B cell (primary cell): Measurements from ENCODE around the gene BCL2. TPM values are rescaled to one million over a fixed set of nuclear protein-coding genes. Genes with fewer than 3 reads are reported as not detected.

ENCODE experiments used
- ATAC-seq: fragments of 200-7000 bp; cut with Tn5 transposase; one replicate; pipeline ENCODE4 v1.10.0; 2021; ENCODE audit warnings: low read depth, mild to moderate bottlenecking, moderate number of reproducible peaks, moderate library complexity
- CTCF ChIA-PET: fragments of 350-600 bp; sonication (Branson Sonifier 250); formaldehyde crosslinking; loops from one replicate; lab custom pipeline; 2021; ENCODE audit warnings: antibody characterized with exemption, inconsistent platforms; lab: Charles Lee
- POLR2A ChIA-PET: fragments of 350-600 bp; sonication (Branson Sonifier 250); formaldehyde crosslinking; loops from one replicate; lab custom pipeline; 2021; ENCODE audit warnings: antibody characterized with exemption; lab: Charles Lee
- DNase-seq: peaks from one replicate; pipeline ENCODE4 v3.0.0; 2013
- H2AFZ ChIP-seq: 2 replicates; pipeline ENCODE4 v1.6.1; 2012; ENCODE audit warnings: mild to moderate bottlenecking, low read depth, low read length; ENCODE audit not compliant: insufficient read depth, poor library complexity, severe bottlenecking
- H3K27ac ChIP-seq, 2 donors: 1 replicate in 1 of 2; 2 replicates in 1 of 2; pipeline ENCODE4 v1.5.1; 2012 to 2013; ENCODE audit warnings: low read length in 2 of 2, mild to moderate bottlenecking in 2 of 2, moderate library complexity in 1 of 2
- H3K27me3 ChIP-seq, 4 experiments: fragments of 200-600 bp in 1 of 4; sonication (generic) in 1 of 4; replicated peaks in 1 of 4; 1 replicate in 2 of 4; 2 replicates in 2 of 4; pipeline versions ENCODE4 v1.6.1 to v1.7.0; 2013 to 2016; ENCODE audit warnings: low read length in 3 of 4, mild to moderate bottlenecking in 2 of 4, mixed read lengths in 1 of 4, moderate library complexity in 1 of 4; ENCODE audit not compliant: insufficient read depth in 4 of 4, control insufficient read depth in 3 of 4; ENCODE audit errors: control extremely low read depth in 1 of 4
- H3K36me3 ChIP-seq, 2 experiments: replicated peaks in 1 of 2; 1 replicate in 1 of 2; 2 replicates in 1 of 2; pipeline versions ENCODE4 v1.6.1 to v1.7.1; 2013; ENCODE audit warnings: low read length in 1 of 2; ENCODE audit not compliant: insufficient read depth in 2 of 2, control insufficient read depth in 1 of 2; ENCODE audit errors: control extremely low read depth in 1 of 2, extremely low read depth in 1 of 2
- H3K4me1 ChIP-seq, 2 donors: fragments of 200-600 bp in 1 of 2; sonication (generic) in 1 of 2; 1 replicate in 1 of 2; 2 replicates in 1 of 2; pipeline versions ENCODE4 v1.5.1 to v1.6.1; 2013 to 2017; ENCODE audit warnings: low read length in 2 of 2; ENCODE audit not compliant: control insufficient read depth in 2 of 2, insufficient read depth in 2 of 2
- H3K4me2 ChIP-seq: replicated peaks from 2 replicates; pipeline ENCODE3; 2012; ENCODE audit warnings: mild to moderate bottlenecking, low read depth, low read length; ENCODE audit not compliant: poor library complexity, severe bottlenecking
- H3K4me3 ChIP-seq, 5 experiments: fragments of 200-600 bp in 1 of 5; sonication (generic) in 1 of 5; 1 replicate in 3 of 5; 2 replicates in 2 of 5; pipeline versions ENCODE4 v1.5.1 to v1.7.0; 2011 to 2016; ENCODE audit warnings: low read length in 4 of 5, mild to moderate bottlenecking in 4 of 5, low read depth in 2 of 5, control low read depth in 1 of 5, moderate library complexity in 1 of 5; ENCODE audit not compliant: insufficient read depth in 1 of 5; ENCODE audit errors: control extremely low read depth in 1 of 5, extremely low read depth in 1 of 5
- H3K79me2 ChIP-seq: fragments of 200-600 bp; sonication (generic); one replicate; pipeline ENCODE4 v1.6.0; 2016; ENCODE audit warnings: low read length; ENCODE audit not compliant: control insufficient read depth, insufficient read depth
- H3K9ac ChIP-seq: fragments of 200-600 bp; sonication (generic); 2 replicates; pipeline ENCODE4 v1.6.1; 2017; ENCODE audit warnings: mild to moderate bottlenecking, low read length, moderate library complexity
- H3K9me3 ChIP-seq, 3 donors: one replicate each; pipeline versions ENCODE4 v1.6.1 to v1.7.1; 2013; ENCODE audit warnings: low read length in 2 of 3; ENCODE audit not compliant: control insufficient read depth in 2 of 3, insufficient read depth in 1 of 3; ENCODE audit errors: control extremely low read depth in 1 of 3
- H4K20me1 ChIP-seq: 2 replicates; pipeline ENCODE4 v1.6.0; 2012; ENCODE audit warnings: mild to moderate bottlenecking, low read length; ENCODE audit not compliant: insufficient read depth, control insufficient read depth, poor library complexity, severe bottlenecking
- H3K27ac Mint-ChIP-seq: one replicate; pipeline ENCODE4 v1.8.0; 2021; ENCODE audit warnings: mixed read lengths
- H3K27me3 Mint-ChIP-seq: one replicate; pipeline ENCODE4 v1.8.0; 2021; ENCODE audit warnings: mixed read lengths
- H3K4me1 Mint-ChIP-seq: one replicate; pipeline ENCODE4 v1.8.0; 2021; ENCODE audit warnings: mixed read lengths
- H3K4me3 Mint-ChIP-seq: one replicate; pipeline ENCODE4 v1.8.0; 2021; ENCODE audit warnings: mixed read lengths
- H3K9me3 Mint-ChIP-seq: one replicate; pipeline ENCODE4 v1.8.0; 2022; ENCODE audit warnings: mixed read lengths; ENCODE audit not compliant: insufficient read depth
- CTCF ChIP-seq: fragments of 200-600 bp; IDR thresholded peaks from one replicate; pipeline ENCODE4 v1.8.0; 2022; ENCODE audit warnings: antibody characterized with exemption, mild to moderate bottlenecking
- EZH2 ChIP-seq: IDR thresholded peaks from 2 replicates; pipeline ENCODE4 v1.6.1; 2012; ENCODE audit warnings: borderline replicate concordance, low read depth, mild to moderate bottlenecking, moderate library complexity, low read length; ENCODE audit not compliant: insufficient read depth, poor library complexity, severe bottlenecking
- WGBS: methylation state at CpG from one replicate; pipeline ENCODE4 v1.1.5; 2013; ENCODE audit warnings: missing lambda C conversion rate; ENCODE audit not compliant: insufficient coverage; 5-methylcytosine and 5-hydroxymethylcytosine counted together
- intact Hi-C: fragments of 100-400 bp; cut with micrococcal nuclease; formaldehyde crosslinking; loops from one replicate; pipeline ENCODE4 v1.10.0; 2022
- polyA plus RNA-seq: library from polyadenylated mRNA; depleted of rRNA; stranded (reverse); fragments of >200 nt; gene quantifications from 2 replicates; pipeline ENCODE4 v1.2.3, GENCODE V29; 2012
- total RNA-seq, 2 donors: library from RNA; stranded (reverse); fragments of 120-200 nt in 1 of 2; gene quantifications; 1 replicate in 1 of 2; 2 replicates in 1 of 2; pipeline versions ENCODE4 v1.2.3 to v1.2.4, GENCODE V29; 2013 to 2022

The BCL2 gene
- total and polyA plus RNA-seq, 2 donors (not counting 1 experiment from before 2014, with no cell fraction given): 27.6 to 144 TPM

GRCh38 chr18:63100630-63101055 is 218.9 kb downstream of the BCL2 start:
- no peaks in the 10 kb centered on the region for H3K9me3 Mint-ChIP-seq

More at GRCh38 chr18:63100630-63101055, 218.9 kb downstream of the BCL2 start:
- H3K4me2 ChIP-seq: no peak overlapping the region
- H3K79me2 ChIP-seq: no peaks in the 10 kb centered on the region
- no peak overlapping the region for H3K9ac ChIP-seq
- H4K20me1 ChIP-seq: no peaks in the 10 kb centered on the region
- Mint-ChIP-seq H3K4me3 (no peak overlapping the region), H3K4me1 (peaks cover 19% of the 10 kb centered on the region), H3K27ac (no peak overlapping the region), H3K27me3 (peaks cover 16% of the 10 kb centered on the region)
- ChIA-PET CTCF (no interaction called here), POLR2A (no interaction called here)
- TF ChIP-seq CTCF: no peak
- no peak for TF ChIP-seq EZH2
- H2AFZ ChIP-seq: no peak overlapping the region
- intact Hi-C loops: no loop called here
- WGBS: 62% methylated on average over 7 of the region's 7 CpGs
- H3K27me3 ChIP-seq: no peaks in the 10 kb centered on the region
- H3K4me1 ChIP-seq: peaks cover 21 to 30% of the 10 kb centered on the region in 2 donors
- no peak for DNase-seq
- ATAC-seq: no peak
- no peaks in the 10 kb centered on the region for H3K36me3 ChIP-seq
- H3K27ac ChIP-seq: no peak overlapping the region
- no peak overlapping the region for H3K4me3 ChIP-seq
- H3K9me3 ChIP-seq: peaks cover 0 to 5% (median 0%) of the 10 kb centered on the region in 3 donors
